Measurements from ENCODE around the gene SORCS2.

The SORCS2 gene

DNA sequence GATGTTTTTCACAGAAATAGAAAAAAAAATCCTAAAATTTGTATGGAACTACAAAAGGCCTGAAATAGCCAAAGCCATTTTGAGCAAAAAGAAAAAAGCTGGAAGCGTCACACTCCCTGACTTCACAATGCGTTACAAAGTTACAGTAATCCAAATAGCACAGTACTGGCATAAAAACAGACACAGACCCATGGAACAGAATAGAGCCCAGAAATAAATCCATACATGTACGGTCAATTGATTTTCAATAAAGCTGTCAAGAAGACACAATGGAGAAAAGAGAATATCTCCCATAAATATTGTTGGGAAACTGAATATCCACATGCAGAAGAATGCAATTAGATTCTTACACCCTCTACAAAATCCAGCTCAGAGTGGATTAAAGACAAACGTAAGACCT, 539.1 kb downstream of the SORCS2 start:
- no peaks in the 10 kb centered on the region for H3F3A ChIP-seq (ENCODE audit: insufficient read depth, low read length)
- no peaks in the 10 kb centered on the region for H3K79me2 ChIP-seq (ENCODE audit: insufficient read depth, low read length)
- H2AFZ ChIP-seq (ENCODE audit: low read length) = no peak overlapping the region
- no peaks in the 10 kb centered on the region for H3K36me3 ChIP-seq (ENCODE audit: insufficient read depth, low read length)
- H3K9ac ChIP-seq (ENCODE audit: low read length) = no peak overlapping the region
- H3K9me2 ChIP-seq (ENCODE audit: low read depth, low read length) = no peaks in the 10 kb centered on the region
- H3K9me3 ChIP-seq (ENCODE audit: low read length) = no peaks in the 10 kb centered on the region
- H3K27me3 ChIP-seq (ENCODE audit: insufficient read depth, low read length) = no peaks in the 10 kb centered on the region
- no peak for TF ChIP-seq CTCF (IDR thresholded peaks at IDR 0.05; ENCODE audit: low read length)
- H3K27ac ChIP-seq (ENCODE audit: low read depth, low read length, poor library complexity, severe bottlenecking) = no peak overlapping the region
- H3K4me2 ChIP-seq (ENCODE audit: low read length) = no peak overlapping the region
- no peak overlapping the region for H3K4me3 ChIP-seq (ENCODE audit: low read depth, low read length, poor library complexity, severe bottlenecking)
- H3K4me1 ChIP-seq (ENCODE audit: insufficient read depth, low read length, severe bottlenecking) = no peaks in the 10 kb centered on the region
- no peaks in the 10 kb centered on the region for H4K20me1 ChIP-seq (ENCODE audit: insufficient read depth, low read length)

DNA sequence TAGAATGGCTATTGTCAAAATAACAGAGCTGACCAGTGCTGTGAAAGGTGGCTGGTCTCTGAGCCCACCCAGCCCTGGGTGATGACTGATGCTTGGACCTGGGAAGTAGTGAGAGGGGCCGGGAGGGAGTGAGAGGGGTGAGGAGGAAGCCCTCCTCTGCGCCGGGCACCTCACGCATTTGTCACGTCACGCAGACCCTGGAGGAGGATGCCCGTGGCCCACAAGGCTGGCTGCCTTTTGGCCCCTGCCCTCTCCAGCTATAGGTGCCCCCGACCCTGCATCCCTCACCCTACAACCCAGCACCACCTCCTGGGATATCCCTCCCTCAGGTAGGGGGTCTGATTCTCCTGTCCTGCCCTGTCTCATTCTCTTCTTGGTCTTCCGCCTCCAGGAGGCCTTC, 539.9 kb downstream of the SORCS2 start:
- H3K9me3 ChIP-seq (ENCODE audit: low read length) = no peaks in the 10 kb centered on the region
- no peak overlapping the region for H3K27ac ChIP-seq (ENCODE audit: low read depth, low read length, poor library complexity, severe bottlenecking)
- H2AFZ ChIP-seq (ENCODE audit: low read length) = no peak overlapping the region
- no peak overlapping the region for H3K4me3 ChIP-seq (ENCODE audit: low read depth, low read length, poor library complexity, severe bottlenecking)
- no peak for TF ChIP-seq EZH2 (IDR thresholded peaks at IDR 0.05; ENCODE audit: borderline replicate concordance, low read length)
- no peak for TF ChIP-seq CTCF (IDR thresholded peaks at IDR 0.05; ENCODE audit: low read length)
- H3K27me3 ChIP-seq (ENCODE audit: insufficient read depth, low read length) = no peaks in the 10 kb centered on the region
- H3K4me2 ChIP-seq (ENCODE audit: low read length) = no peak overlapping the region
- H3K9me2 ChIP-seq (ENCODE audit: low read depth, low read length) = no peaks in the 10 kb centered on the region
- H4K20me1 ChIP-seq (ENCODE audit: insufficient read depth, low read length) = no peaks in the 10 kb centered on the region
- no peak overlapping the region for H3K9ac ChIP-seq (ENCODE audit: low read length)
- no peaks in the 10 kb centered on the region for H3F3A ChIP-seq (ENCODE audit: insufficient read depth, low read length)
- no peaks in the 10 kb centered on the region for H3K36me3 ChIP-seq (ENCODE audit: insufficient read depth, low read length)
- H3K79me2 ChIP-seq (ENCODE audit: insufficient read depth, low read length) = no peaks in the 10 kb centered on the region
- H3K4me1 ChIP-seq (ENCODE audit: insufficient read depth, low read length, severe bottlenecking) = no peaks in the 10 kb centered on the region

- no peaks in the 10 kb centered on the region for H3K36me3 ChIP-seq (ENCODE audit: insufficient read depth, low read length)
- H3K9me3 ChIP-seq (ENCODE audit: low read length) = no peaks in the 10 kb centered on the region
- H3K4me2 ChIP-seq (ENCODE audit: low read length) = no peak overlapping the region
- H3K9ac ChIP-seq (ENCODE audit: low read length) = no peak overlapping the region
- no peaks in the 10 kb centered on the region for H3K4me1 ChIP-seq (ENCODE audit: insufficient read depth, low read length, severe bottlenecking)
- H3K79me2 ChIP-seq (ENCODE audit: insufficient read depth, low read length) = no peaks in the 10 kb centered on the region
- H4K20me1 ChIP-seq (ENCODE audit: insufficient read depth, low read length) = no peaks in the 10 kb centered on the region
- no peaks in the 10 kb centered on the region for H3F3A ChIP-seq (ENCODE audit: insufficient read depth, low read length)
- H3K27ac ChIP-seq (ENCODE audit: low read depth, low read length, poor library complexity, severe bottlenecking) = no peak overlapping the region
- H3K27me3 ChIP-seq (ENCODE audit: insufficient read depth, low read length) = no peaks in the 10 kb centered on the region
- H3K9me2 ChIP-seq (ENCODE audit: low read depth, low read length) = no peaks in the 10 kb centered on the region
- no peak for TF ChIP-seq EZH2 (IDR thresholded peaks at IDR 0.05; ENCODE audit: borderline replicate concordance, low read length)
- no peak for TF ChIP-seq CTCF (IDR thresholded peaks at IDR 0.05; ENCODE audit: low read length)
- no peak overlapping the region for H3K4me3 ChIP-seq (ENCODE audit: low read depth, low read length, poor library complexity, severe bottlenecking)
- H2AFZ ChIP-seq (ENCODE audit: low read length) = no peak overlapping the region
Measured at GRCh38 chr4:7733201-7733600, 540.9 kb downstream of the SORCS2 start.

Measured in OCI-LY1 (cell line).